Measurements from ENCODE around the gene THSD7A. TPM values are rescaled to one million over a fixed set of nuclear protein-coding genes. Genes with fewer than 3 reads are reported as not detected.

Gene THSD7A
- total RNA-seq, 1 donor from 2014 or later, result 3.5 TPM

DNA sequence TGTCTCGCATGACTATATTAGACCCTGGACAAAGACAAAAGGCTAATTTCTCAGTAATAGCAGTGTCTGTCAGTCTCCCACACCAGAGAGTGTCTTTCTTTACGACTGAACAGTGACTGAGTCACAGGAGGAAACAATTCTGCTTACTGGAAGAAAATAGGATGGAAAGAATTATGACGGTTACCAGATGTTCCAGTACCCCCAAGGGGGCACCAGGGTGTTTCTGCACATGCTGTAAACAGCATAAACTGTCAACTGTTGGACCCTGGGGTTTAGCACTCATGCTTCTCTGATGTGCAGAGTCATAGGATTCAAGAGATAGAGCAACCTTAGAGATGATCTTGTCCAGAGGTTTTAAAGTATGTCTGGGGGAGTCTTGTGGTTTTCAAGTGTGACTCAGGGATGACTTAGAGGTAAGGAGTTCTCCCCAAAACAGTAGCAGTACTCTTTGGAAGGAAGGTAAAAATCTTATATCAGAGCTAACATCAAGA lies 291.7 kb downstream of the THSD7A start:
- peak overlapping the region; percentile 42 for H3K4me3 Mint-ChIP-seq (ENCODE audit: unreplicated experiment)
- H3K4me2 ChIP-seq (ENCODE audit: low read length), result peak overlapping the region; percentile 37
- FAIRE-seq, result no peak

DNA sequence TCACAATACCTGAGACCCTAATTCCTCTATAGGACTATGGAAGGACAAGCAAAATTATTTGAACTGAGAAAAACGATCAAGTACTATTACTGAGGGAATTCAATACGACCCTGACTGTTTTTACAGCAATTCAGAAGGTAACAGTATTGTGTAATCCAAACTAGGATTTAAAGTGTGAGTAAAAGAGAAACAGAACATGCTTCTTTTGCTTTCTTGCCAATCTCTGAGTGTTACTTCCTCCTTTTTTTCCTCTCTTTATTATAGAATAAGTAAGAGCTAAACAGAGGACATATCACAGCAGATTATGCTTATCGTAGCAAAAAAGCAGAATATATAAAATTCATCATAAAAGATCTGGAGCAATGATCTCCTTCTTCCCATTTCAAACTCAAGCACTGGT lies 292.1 kb downstream of the THSD7A start:
- Mint-ChIP-seq H3K27ac (ENCODE audit: unreplicated experiment) (peak overlapping the region; percentile 70), H3K36me3 (ENCODE audit: low read depth, unreplicated experiment) (peaks cover 2% of the 10 kb centered on the region), H3K27me3 (ENCODE audit: low read depth, unreplicated experiment) (no peaks in the 10 kb centered on the region), H3K9me3 (ENCODE audit: unreplicated experiment) (peaks cover 3% of the 10 kb centered on the region), H3K4me1 (ENCODE audit: low read depth, unreplicated experiment) (peaks cover 19% of the 10 kb centered on the region), H3K4me3 (ENCODE audit: unreplicated experiment) (no peak overlapping the region)
- Histone ChIP-seq H3K9me3 (ENCODE audit: insufficient read depth, low read depth, low read length) (no peaks in the 10 kb centered on the region), H3K9ac (ENCODE audit: low read length) (no peak overlapping the region), H3K4me2 (ENCODE audit: low read length) (peak overlapping the region; percentile 37), H3K27me3 (ENCODE audit: insufficient read depth, low read length) (no peaks in the 10 kb centered on the region), H3K4me3 (ENCODE audit: insufficient read depth, low read depth, low read length) (no peak overlapping the region), H2AFZ (ENCODE audit: low read depth, low read length) (no peak overlapping the region), H3K27ac (ENCODE audit: low read depth, low read length) (no peak overlapping the region), H3K79me2 (ENCODE audit: insufficient read depth, low read length) (no peaks in the 10 kb centered on the region), H4K20me1 (ENCODE audit: insufficient read depth, low read length) (no peaks in the 10 kb centered on the region), H3K36me3 (ENCODE audit: insufficient read depth, low read length) (no peaks in the 10 kb centered on the region), H3K4me1 (ENCODE audit: insufficient read depth, low read length) (no peaks in the 10 kb centered on the region)
- DNase-seq (ENCODE audit: low read depth), result peak; percentile 12
- FAIRE-seq, result no peak
- TF ChIP-seq, protein P1, sequence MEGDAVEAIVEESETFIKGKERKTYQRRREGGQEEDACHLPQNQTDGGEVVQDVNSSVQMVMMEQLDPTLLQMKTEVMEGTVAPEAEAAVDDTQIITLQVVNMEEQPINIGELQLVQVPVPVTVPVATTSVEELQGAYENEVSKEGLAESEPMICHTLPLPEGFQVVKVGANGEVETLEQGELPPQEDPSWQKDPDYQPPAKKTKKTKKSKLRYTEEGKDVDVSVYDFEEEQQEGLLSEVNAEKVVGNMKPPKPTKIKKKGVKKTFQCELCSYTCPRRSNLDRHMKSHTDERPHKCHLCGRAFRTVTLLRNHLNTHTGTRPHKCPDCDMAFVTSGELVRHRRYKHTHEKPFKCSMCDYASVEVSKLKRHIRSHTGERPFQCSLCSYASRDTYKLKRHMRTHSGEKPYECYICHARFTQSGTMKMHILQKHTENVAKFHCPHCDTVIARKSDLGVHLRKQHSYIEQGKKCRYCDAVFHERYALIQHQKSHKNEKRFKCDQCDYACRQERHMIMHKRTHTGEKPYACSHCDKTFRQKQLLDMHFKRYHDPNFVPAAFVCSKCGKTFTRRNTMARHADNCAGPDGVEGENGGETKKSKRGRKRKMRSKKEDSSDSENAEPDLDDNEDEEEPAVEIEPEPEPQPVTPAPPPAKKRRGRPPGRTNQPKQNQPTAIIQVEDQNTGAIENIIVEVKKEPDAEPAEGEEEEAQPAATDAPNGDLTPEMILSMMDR (IDR thresholded peaks at IDR 0.05; ENCODE audit: insufficient read depth, low read depth, low read length), result no peak
- no peak for TF ChIP-seq EZH2 (IDR thresholded peaks at IDR 0.05; ENCODE audit: insufficient read depth, low read length)

More for the DNA sequence above, 291.7 kb downstream of the THSD7A start:
- no peaks in the 10 kb centered on the region for H4K20me1 ChIP-seq (ENCODE audit: insufficient read depth, low read length)
- no peaks in the 10 kb centered on the region for H3K27me3 ChIP-seq (ENCODE audit: insufficient read depth, low read length)
- no peaks in the 10 kb centered on the region for H3K9me3 ChIP-seq (ENCODE audit: insufficient read depth, low read depth, low read length)
- H3K27ac ChIP-seq (ENCODE audit: low read depth, low read length), result no peak overlapping the region
- H3K36me3 ChIP-seq (ENCODE audit: insufficient read depth, low read length), result no peaks in the 10 kb centered on the region
- H3K79me2 ChIP-seq (ENCODE audit: insufficient read depth, low read length), result no peaks in the 10 kb centered on the region
- H3K4me3 ChIP-seq (ENCODE audit: insufficient read depth, low read depth, low read length), result no peak overlapping the region
- TF ChIP-seq, protein P1 (IDR thresholded peaks at IDR 0.05; ENCODE audit: insufficient read depth, low read depth, low read length), result no peak
- TF ChIP-seq EZH2 (IDR thresholded peaks at IDR 0.05; ENCODE audit: insufficient read depth, low read length), result no peak
- H3K9ac ChIP-seq (ENCODE audit: low read length), result no peak overlapping the region
- Mint-ChIP-seq H3K27me3 (ENCODE audit: low read depth, unreplicated experiment) (no peaks in the 10 kb centered on the region), H3K27ac (ENCODE audit: unreplicated experiment) (peak overlapping the region; percentile 70), H3K9me3 (ENCODE audit: unreplicated experiment) (peaks cover 3% of the 10 kb centered on the region), H3K36me3 (ENCODE audit: low read depth, unreplicated experiment) (peaks cover 2% of the 10 kb centered on the region), H3K4me1 (ENCODE audit: low read depth, unreplicated experiment) (peaks cover 19% of the 10 kb centered on the region)
- peak; percentile 84 for DNase-seq (ENCODE audit: low read depth)
- H2AFZ ChIP-seq (ENCODE audit: low read depth, low read length), result no peak overlapping the region
- no peaks in the 10 kb centered on the region for H3K4me1 ChIP-seq (ENCODE audit: insufficient read depth, low read length)

DNA sequence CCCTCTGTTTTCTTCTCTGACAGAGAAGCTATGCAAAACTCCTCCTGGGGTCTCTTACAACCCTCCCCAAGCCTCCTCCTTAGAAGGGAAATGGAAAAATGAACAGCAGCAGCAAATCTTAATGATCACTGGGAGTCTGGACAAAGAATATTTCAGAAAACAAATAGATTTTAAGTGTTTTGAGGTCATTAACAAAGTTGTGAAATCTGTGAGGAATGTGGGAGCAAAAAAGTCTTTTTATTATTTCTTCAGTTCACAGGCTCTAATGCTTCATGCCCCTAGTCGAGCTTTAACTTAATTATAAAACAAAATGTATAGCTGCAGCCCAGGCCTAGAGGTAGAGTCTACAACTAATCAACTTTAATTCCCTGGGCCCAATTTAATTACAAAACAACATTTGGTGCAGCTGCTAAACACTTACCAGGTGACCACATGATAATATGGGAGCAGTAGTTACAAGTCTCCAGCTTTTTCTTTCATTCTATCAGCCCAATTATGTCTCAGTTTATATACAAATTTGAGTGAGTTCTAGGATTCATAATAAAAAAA lies 293.2 kb downstream of the THSD7A start:
- no peaks in the 10 kb centered on the region for H3K4me1 ChIP-seq (ENCODE audit: insufficient read depth, low read length)
- peaks cover 2% of the 10 kb centered on the region for H3K36me3 Mint-ChIP-seq (ENCODE audit: low read depth, unreplicated experiment)
- no peaks in the 10 kb centered on the region for H4K20me1 ChIP-seq (ENCODE audit: insufficient read depth, low read length)
- FAIRE-seq (no peak), DNase-seq (ENCODE audit: low read depth) (no peak)
- no peak overlapping the region for H3K4me3 ChIP-seq (ENCODE audit: insufficient read depth, low read depth, low read length)
- no peak overlapping the region for H2AFZ ChIP-seq (ENCODE audit: low read depth, low read length)
- H3K9me3 Mint-ChIP-seq (ENCODE audit: unreplicated experiment), result peaks cover 3% of the 10 kb centered on the region
- H3K27me3 Mint-ChIP-seq (ENCODE audit: low read depth, unreplicated experiment), result no peaks in the 10 kb centered on the region
- H3K27me3 ChIP-seq (ENCODE audit: insufficient read depth, low read length), result no peaks in the 10 kb centered on the region
- peaks cover 19% of the 10 kb centered on the region for H3K4me1 Mint-ChIP-seq (ENCODE audit: low read depth, unreplicated experiment)
- H3K4me3 Mint-ChIP-seq (ENCODE audit: unreplicated experiment), result no peak overlapping the region
- H3K9ac ChIP-seq (ENCODE audit: low read length), result no peak overlapping the region
- H3K27ac Mint-ChIP-seq (ENCODE audit: unreplicated experiment), result no peak overlapping the region
- no peak overlapping the region for H3K27ac ChIP-seq (ENCODE audit: low read depth, low read length)
- TF ChIP-seq, protein P1 (IDR thresholded peaks at IDR 0.05; ENCODE audit: insufficient read depth, low read depth, low read length), result no peak
- TF ChIP-seq EZH2 (IDR thresholded peaks at IDR 0.05; ENCODE audit: insufficient read depth, low read length), result no peak
- H3K4me2 ChIP-seq (ENCODE audit: low read length), result no peak overlapping the region
- no peaks in the 10 kb centered on the region for H3K9me3 ChIP-seq (ENCODE audit: insufficient read depth, low read depth, low read length)
- H3K79me2 ChIP-seq (ENCODE audit: insufficient read depth, low read length), result no peaks in the 10 kb centered on the region
- no peaks in the 10 kb centered on the region for H3K36me3 ChIP-seq (ENCODE audit: insufficient read depth, low read length)
